ENCODE measurements around the gene SIRT2.

Gene SIRT2

GRCh38 chr19:38918526-38918925 is 19.1 kb upstream of the SIRT2 start:
- DNase-seq (ENCODE audit: low read depth), result no peak
- no peak overlapping the region for H3K4me3 ChIP-seq (ENCODE audit: low read length)
- TF ChIP-seq CTCF (conservative IDR thresholded peaks at IDR 0.05; ENCODE audit: low read length), result no peak

DNA sequence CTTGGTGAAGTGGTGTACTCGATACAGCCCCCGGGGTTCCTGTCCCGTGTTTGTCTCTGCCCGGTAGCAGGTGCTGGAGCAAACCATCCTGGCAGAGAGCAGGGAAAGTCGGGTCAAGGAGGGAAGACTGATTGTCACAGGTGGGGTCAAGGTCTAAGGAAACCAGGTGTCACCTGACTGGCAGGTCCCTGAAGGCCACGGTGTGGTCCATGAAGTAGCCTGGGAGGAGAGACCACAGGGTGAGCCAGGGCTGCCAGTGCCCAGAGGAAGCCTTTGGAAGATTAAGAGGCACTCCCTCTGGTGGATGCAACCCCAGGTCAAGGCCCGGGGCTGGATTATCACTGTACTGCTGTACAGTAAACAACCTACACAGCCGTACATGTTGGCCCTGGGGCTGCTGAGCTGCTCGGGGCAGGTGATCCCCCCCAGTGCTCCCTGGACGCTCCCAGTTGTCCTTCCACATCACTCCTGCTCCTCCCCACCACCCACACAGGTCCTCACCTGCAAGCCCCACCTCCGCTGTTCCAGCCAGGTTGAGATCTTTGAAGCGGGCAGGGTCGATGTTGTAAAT is 18.6 kb upstream of the SIRT2 start:
- no peak overlapping the region for H3K4me3 ChIP-seq (ENCODE audit: low read length)
- no peak for DNase-seq (ENCODE audit: low read depth)
- TF ChIP-seq CTCF (conservative IDR thresholded peaks at IDR 0.05; ENCODE audit: low read length), result no peak; the same call in none of the 2 replicates

- no peak for TF ChIP-seq CTCF (conservative IDR thresholded peaks at IDR 0.05; ENCODE audit: low read length)
- no peak overlapping the region for H3K4me3 ChIP-seq (ENCODE audit: low read length)
- no peak for DNase-seq (ENCODE audit: low read depth)
These were observed 18.1 kb upstream of the SIRT2 start for GRCh38 chr19:38917516-38917915.

DNA sequence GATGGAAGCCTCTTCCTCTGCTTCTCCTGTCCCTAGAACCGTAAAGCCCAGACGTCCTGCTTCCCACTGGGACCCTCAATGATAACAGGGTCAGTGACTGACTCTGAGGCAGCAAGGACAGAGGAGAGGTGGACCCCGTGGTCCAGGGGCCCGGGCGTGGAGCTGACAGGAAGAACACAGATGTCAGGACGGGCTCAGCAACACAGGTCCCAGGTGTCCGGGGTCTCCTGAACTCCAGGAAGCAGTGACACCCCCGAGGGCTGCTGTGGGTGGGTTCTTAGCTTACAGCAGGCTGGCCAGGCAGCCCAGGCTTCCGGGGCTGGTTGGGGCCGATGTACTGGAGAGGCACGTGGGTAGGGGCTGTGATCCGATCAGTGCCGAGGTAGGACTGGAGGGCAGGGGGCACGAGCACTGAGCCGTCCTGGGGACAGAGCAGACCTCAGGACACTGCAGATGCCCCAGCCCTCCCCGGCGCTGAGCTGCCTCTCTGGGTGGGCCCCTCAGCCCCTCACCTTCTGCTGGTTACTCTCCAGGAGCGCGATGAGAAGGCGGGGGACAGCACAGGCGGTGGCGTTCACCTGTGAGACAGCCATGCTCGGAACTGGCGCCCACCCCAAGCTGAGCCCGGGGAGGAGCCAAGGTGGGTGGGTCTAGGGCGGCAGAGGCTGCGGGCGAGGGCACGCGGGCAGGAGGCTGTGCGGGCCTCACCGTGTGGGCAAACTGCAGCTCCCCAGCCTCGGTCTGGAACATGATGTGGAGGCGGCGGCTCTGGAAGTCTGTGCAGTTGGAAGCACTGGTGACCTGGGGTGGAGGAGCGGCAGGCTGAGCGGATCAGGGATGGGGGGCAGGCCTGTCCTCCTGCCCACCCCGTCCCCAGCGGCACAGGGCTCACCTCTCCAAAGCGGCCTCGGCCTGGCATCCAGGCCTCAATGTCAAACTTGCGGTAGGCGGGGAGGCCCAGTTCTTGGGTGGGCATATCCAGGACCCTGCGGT is 16.2 kb upstream of the SIRT2 start:
- TF ChIP-seq CTCF (conservative IDR thresholded peaks at IDR 0.05; ENCODE audit: low read length), result no peak
- no peak overlapping the region for H3K4me3 ChIP-seq (ENCODE audit: low read length)
- DNase-seq (ENCODE audit: low read depth), result no peak

GRCh38 chr19:38913958-38914357 is 14.5 kb upstream of the SIRT2 start:
- H3K4me3 ChIP-seq (ENCODE audit: low read length), result no peak overlapping the region
- no peak for DNase-seq (ENCODE audit: low read depth)
- TF ChIP-seq CTCF (conservative IDR thresholded peaks at IDR 0.05; ENCODE audit: low read length), result no peak

DNA sequence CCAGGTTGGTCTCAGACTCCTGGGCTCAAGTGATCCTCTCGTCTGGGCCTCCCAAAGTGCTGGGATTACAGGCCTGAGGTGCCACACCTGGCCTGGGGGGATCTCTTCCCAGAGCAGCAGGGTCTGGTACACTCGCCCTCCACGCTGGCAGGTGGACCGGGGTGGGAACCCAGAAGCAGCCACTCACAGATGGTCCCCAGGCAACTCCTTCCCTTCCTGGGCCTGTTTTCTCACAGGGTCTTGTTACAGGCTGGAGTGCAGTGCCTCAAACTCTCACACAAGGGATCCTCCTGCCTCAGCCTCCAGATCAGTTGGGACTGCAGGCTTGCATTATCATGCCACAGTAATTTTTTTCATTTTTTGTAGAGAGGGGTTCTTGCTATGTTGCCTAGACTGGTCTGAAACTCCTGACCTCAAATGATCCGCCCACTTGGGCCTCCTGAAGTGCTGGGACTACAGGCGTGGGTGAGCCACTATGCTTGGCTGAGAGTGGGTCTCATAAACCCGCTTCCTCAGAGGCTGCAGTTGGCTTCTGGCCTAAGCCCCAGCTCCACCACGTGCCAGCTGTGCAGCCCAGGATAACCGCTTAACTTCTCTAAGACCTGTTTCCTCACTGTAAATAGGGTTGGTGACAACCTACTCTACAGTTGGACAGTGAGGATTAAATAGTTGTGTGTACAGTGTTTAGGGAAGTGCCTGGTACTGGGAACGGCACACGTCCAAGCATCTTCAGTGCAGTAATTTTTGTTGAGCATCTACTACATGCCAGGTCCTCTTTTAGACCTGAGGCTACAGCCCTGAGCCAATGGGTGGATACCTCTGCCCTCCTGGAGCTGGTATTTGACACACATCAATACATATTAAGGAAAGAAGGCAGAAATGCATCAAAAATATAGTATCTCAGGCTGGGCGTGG is 13.4 kb upstream of the SIRT2 start:
- no peak overlapping the region for H3K4me3 ChIP-seq (ENCODE audit: low read length)
- no peak for DNase-seq (ENCODE audit: low read depth)
- no peak for TF ChIP-seq CTCF (conservative IDR thresholded peaks at IDR 0.05; ENCODE audit: low read length)
